Neural cell (in vitro differentiated cells): Measurements from ENCODE around the gene C17orf113. TPM values are rescaled to one million over a fixed set of nuclear protein-coding genes. Genes with fewer than 3 reads are reported as not detected.

ENCODE experiments used
- H2AFZ ChIP-seq: fragments of 200-600, 300-800 bp; sonication (generic), shearing (Covaris generic); 2 replicates; pipeline ENCODE4 v1.6.0; 2014; ENCODE audit warnings: low read depth, mild to moderate bottlenecking, antibody characterized with exemption, low read length, moderate library complexity
- H3F3A ChIP-seq: fragments of 200-600 bp; shearing (Covaris generic); 2 replicates; pipeline ENCODE4 v1.6.1; 2016; ENCODE audit warnings: mild to moderate bottlenecking, moderate library complexity, mixed read lengths, antibody characterized with exemption, low read length; ENCODE audit not compliant: insufficient read depth, poor library complexity, severe bottlenecking
- H3K27ac ChIP-seq: fragments of 200-600, 300-800 bp; sonication (generic), shearing (Covaris generic); 2 replicates; pipeline ENCODE4 v1.5.1; 2014; ENCODE audit warnings: mild to moderate bottlenecking, low read length, moderate library complexity
- H3K27me3 ChIP-seq: fragments of 300-800, 200-600 bp; sonication (generic), shearing (Covaris generic); 2 replicates; pipeline ENCODE4 v1.6.0; 2014; ENCODE audit warnings: mild to moderate bottlenecking, low read depth, low read length, moderate library complexity; ENCODE audit not compliant: insufficient read depth
- H3K36me3 ChIP-seq: fragments of 300-800, 200-600 bp; sonication (generic), shearing (Covaris generic); 2 replicates; pipeline ENCODE4 v1.5.1; 2014; ENCODE audit warnings: mild to moderate bottlenecking, antibody characterized with exemption, low read length, moderate library complexity; ENCODE audit not compliant: insufficient read depth
- H3K4me2 ChIP-seq: fragments of 300-800, 200-600 bp; sonication (generic), shearing (Covaris generic); 2 replicates; pipeline ENCODE4 v1.6.0; 2014; ENCODE audit warnings: mild to moderate bottlenecking, low read length
- H3K4me3 ChIP-seq: fragments of 300-800, 200-600 bp; sonication (generic), shearing (Covaris generic); 2 replicates; pipeline ENCODE4 v1.5.1; 2014; ENCODE audit warnings: mild to moderate bottlenecking, low read length, moderate library complexity
- H3K79me2 ChIP-seq: fragments of 200-600 bp; shearing (Covaris generic); replicated peaks from 2 replicates; pipeline ENCODE4 v1.6.0; 2014; ENCODE audit warnings: mild to moderate bottlenecking, low read length, moderate library complexity; ENCODE audit not compliant: insufficient read depth
- H3K9ac ChIP-seq: fragments of 300-800, 200-600 bp; sonication (generic), shearing (Covaris generic); 2 replicates; pipeline ENCODE4 v1.6.1; 2016; ENCODE audit warnings: mild to moderate bottlenecking, low read length, mixed read lengths
- H3K9me2 ChIP-seq: fragments of 200-600 bp; shearing (Covaris generic); 2 replicates; pipeline ENCODE4 v1.6.1; 2016; ENCODE audit warnings: mild to moderate bottlenecking, low read length, mixed read lengths; ENCODE audit not compliant: insufficient read depth
- H3K9me3 ChIP-seq: fragments of 200-600, 300-800 bp; sonication (generic), shearing (Covaris generic); 2 replicates; pipeline ENCODE4 v1.6.1; 2016; ENCODE audit warnings: mild to moderate bottlenecking, mixed run types, low read length, moderate library complexity, mixed read lengths
- H4K20me1 ChIP-seq: fragments of 200-600 bp; shearing (Covaris generic); 2 replicates; pipeline ENCODE4 v1.6.1; 2016; ENCODE audit warnings: mild to moderate bottlenecking, mixed run types; ENCODE audit not compliant: insufficient read depth
- CTCF ChIP-seq: fragments of 450-650 bp; IDR thresholded peaks from 2 replicates; pipeline ENCODE4 v1.5.1; 2014; ENCODE audit warnings: antibody characterized with exemption, mild to moderate bottlenecking, moderate library complexity; ENCODE audit not compliant: poor library complexity, severe bottlenecking
- EP300 ChIP-seq: fragments of 450-650 bp; conservative IDR thresholded peaks from 2 replicates; pipeline ENCODE4 v1.6.1; 2014; ENCODE audit warnings: antibody characterized with exemption, mild to moderate bottlenecking, moderate library complexity; ENCODE audit not compliant: poor library complexity, severe bottlenecking
- EZH2 ChIP-seq: fragments of 200-600, 300-800 bp; shearing (Covaris generic), sonication (generic); IDR thresholded peaks from 2 replicates; pipeline ENCODE4 v1.6.1; 2014; ENCODE audit warnings: antibody characterized with exemption, low read length, borderline replicate concordance, mild to moderate bottlenecking; ENCODE audit not compliant: insufficient read depth, poor library complexity, severe bottlenecking
- MXI1 ChIP-seq: fragments of 450-650 bp; conservative IDR thresholded peaks from 2 replicates; pipeline ENCODE4 v1.6.1; 2014; ENCODE audit warnings: antibody characterized with exemption, mild to moderate bottlenecking; ENCODE audit not compliant: poor library complexity, severe bottlenecking
- POLR2AphosphoS5 ChIP-seq: IDR thresholded peaks from 2 replicates; pipeline ENCODE4 v1.6.1; 2012
- RAD21 ChIP-seq: fragments of 450-650 bp; conservative IDR thresholded peaks from 2 replicates; pipeline ENCODE4 v1.6.1; 2014; ENCODE audit warnings: antibody characterized with exemption, mild to moderate bottlenecking, moderate library complexity
- REST ChIP-seq: IDR thresholded peaks from 2 replicates; pipeline ENCODE4 v1.6.1; 2012; ENCODE audit warnings: borderline replicate concordance
- SMC3 ChIP-seq: fragments of 450-650 bp; conservative IDR thresholded peaks from 2 replicates; pipeline ENCODE4 v1.6.1; 2014; ENCODE audit warnings: antibody characterized with exemption, mild to moderate bottlenecking, moderate library complexity; ENCODE audit not compliant: poor library complexity
- TAF1 ChIP-seq: IDR thresholded peaks from 2 replicates; pipeline ENCODE4 v1.6.1; 2012; ENCODE audit warnings: low read depth
- polyA plus RNA-seq: library from polyadenylated mRNA; depleted of rRNA; stranded (reverse); fragments of >200 nt; gene quantifications from 2 replicates; pipeline ENCODE4 v1.2.3, GENCODE V29; 2014

The C17orf113 gene
- polyA plus RNA-seq, 1 donor from 2014 or later: 5.2 TPM

- H3K4me2 ChIP-seq: no peak overlapping the region
- no peak overlapping the region for H3K9ac ChIP-seq
- no peaks in the 10 kb centered on the region for H3K9me3 ChIP-seq
- no peaks in the 10 kb centered on the region for H3F3A ChIP-seq
- no peaks in the 10 kb centered on the region for H3K79me2 ChIP-seq
- H4K20me1 ChIP-seq: no peaks in the 10 kb centered on the region
- no peak for TF ChIP-seq SMC3
- TF ChIP-seq REST: no peak
- H2AFZ ChIP-seq: no peak overlapping the region
- peaks cover 21% of the 10 kb centered on the region for H3K27me3 ChIP-seq
- H3K4me3 ChIP-seq: no peak overlapping the region
- H3K9me2 ChIP-seq: no peaks in the 10 kb centered on the region
- H3K36me3 ChIP-seq: no peaks in the 10 kb centered on the region
- no peak overlapping the region for H3K27ac ChIP-seq
Measured at GRCh38 chr17:42076797-42077559, 26.6 kb upstream of the C17orf113 start.

- Histone ChIP-seq H3K27ac (no peak overlapping the region), H3K9me3 (no peaks in the 10 kb centered on the region), H3K79me2 (no peaks in the 10 kb centered on the region)
Measured at GRCh38 chr17:42075789-42076188, 25.4 kb upstream of the C17orf113 start.

More at GRCh38 chr17:42075789-42076188, 25.4 kb upstream of the C17orf113 start:
- Histone ChIP-seq H3F3A (no peaks in the 10 kb centered on the region), H3K27me3 (peaks cover 33% of the 10 kb centered on the region), H3K9me2 (no peaks in the 10 kb centered on the region), H3K36me3 (no peaks in the 10 kb centered on the region), H4K20me1 (no peaks in the 10 kb centered on the region), H3K9ac (no peak overlapping the region), H3K4me2 (no peak overlapping the region), H2AFZ (no peak overlapping the region), H3K4me3 (no peak overlapping the region)
- no peak for TF ChIP-seq REST
- no peak for TF ChIP-seq POLR2AphosphoS5
- TF ChIP-seq CTCF: no peak
- no peak for TF ChIP-seq EZH2
- no peak for TF ChIP-seq RAD21
- TF ChIP-seq EP300: no peak
- no peak for TF ChIP-seq TAF1
- no peak for TF ChIP-seq SMC3
- TF ChIP-seq MXI1: no peak
